OCI-LY7 (cell line): Measurements from ENCODE around the gene MKKS. TPM values are rescaled to one million over a fixed set of nuclear protein-coding genes. Genes with fewer than 3 reads are reported as not detected.

Experiments used
- BruUV-seq: library from RNA; stranded (reverse); fragments of 400-500 nt; replicated peaks from 2 replicates; lab custom pipeline; 2021; lab: Mats Ljungman, UMichigan
- CTCF ChIA-PET: fragments of 300-600 bp; sonication (Branson Sonifier 250); formaldehyde crosslinking; loops from one replicate; lab custom pipeline; 2022; ENCODE audit warnings: antibody characterized with exemption; ENCODE audit not compliant: unreplicated experiment; lab: Charles Lee
- POLR2A ChIA-PET: fragments of 300-600 bp; sonication (Branson Sonifier 250); formaldehyde crosslinking; loops from one replicate; lab custom pipeline; 2022; ENCODE audit warnings: antibody characterized with exemption; lab: Charles Lee
- DNase-seq: peaks from one replicate; pipeline ENCODE4 v3.0.0-alpha.2; 2015; ENCODE audit warnings: low spot score
- H2AFZ ChIP-seq: fragments of 200-600 bp; sonication (generic), shearing (Covaris generic); 2 replicates; pipeline ENCODE4 v1.6.1; 2014; ENCODE audit warnings: mild to moderate bottlenecking, antibody characterized with exemption, low read length, moderate library complexity
- H3K27ac ChIP-seq: fragments of 200-600 bp; sonication (generic); 2 replicates; pipeline ENCODE4 v1.5.1; 2014; ENCODE audit warnings: mixed run types, low read depth, mild to moderate bottlenecking, moderate library complexity, low read length, inconsistent platforms; ENCODE audit not compliant: poor library complexity, severe bottlenecking
- H3K36me3 ChIP-seq: fragments of 200-600 bp; sonication (generic); 2 replicates; pipeline ENCODE4 v1.6.1; 2014; ENCODE audit warnings: mild to moderate bottlenecking, antibody characterized with exemption, low read length, moderate library complexity, mixed read lengths; ENCODE audit not compliant: insufficient read depth
- H3K4me1 ChIP-seq: fragments of 200-600 bp; sonication (generic); 2 replicates; pipeline ENCODE4 v1.5.1; 2014; ENCODE audit warnings: mild to moderate bottlenecking, low read length; ENCODE audit not compliant: insufficient read depth, poor library complexity, severe bottlenecking
- H3K4me2 ChIP-seq: fragments of 200-600 bp; sonication (generic); 2 replicates; pipeline ENCODE4 v1.6.1; 2014; ENCODE audit warnings: mild to moderate bottlenecking, low read length
- H3K4me3 ChIP-seq: fragments of 200-600 bp; sonication (generic); 2 replicates; pipeline ENCODE4 v1.5.1; 2014; ENCODE audit warnings: mild to moderate bottlenecking, low read depth, low read length; ENCODE audit not compliant: poor library complexity, severe bottlenecking
- H3K79me2 ChIP-seq: fragments of 200-600 bp; sonication (generic); 2 replicates; pipeline ENCODE4 v1.6.1; 2016; ENCODE audit warnings: low read depth, mild to moderate bottlenecking, low read length, moderate library complexity, mixed read lengths; ENCODE audit not compliant: insufficient read depth
- H3K9me2 ChIP-seq: fragments of 200-600 bp; sonication (generic); 2 replicates; pipeline ENCODE4 v1.6.1; 2016; ENCODE audit warnings: mild to moderate bottlenecking, low read length, mixed read lengths; ENCODE audit not compliant: insufficient read depth
- H3K9me3 ChIP-seq: fragments of 200-600 bp; sonication (generic); 2 replicates; pipeline ENCODE4 v1.6.1; 2014; ENCODE audit warnings: mild to moderate bottlenecking, mixed run types, low read length, mixed read lengths
- H4K20me1 ChIP-seq: fragments of 200-600 bp; sonication (generic); 2 replicates; pipeline ENCODE4 v1.6.1; 2014; ENCODE audit warnings: mild to moderate bottlenecking, antibody characterized with exemption, low read length, moderate library complexity, mixed read lengths; ENCODE audit not compliant: insufficient read depth
- CTCF ChIP-seq: fragments of 200-600 bp; sonication (generic); conservative IDR thresholded peaks from 2 replicates; pipeline ENCODE4 v1.5.1; 2014; ENCODE audit warnings: mild to moderate bottlenecking, antibody characterized with exemption, low read length, moderate library complexity, mixed read lengths
- EZH2phosphoT487 ChIP-seq: fragments of 200-600 bp; sonication (generic); IDR thresholded peaks from 2 replicates; pipeline ENCODE4 v1.6.1; 2018; ENCODE audit warnings: low read depth, borderline replicate concordance, mild to moderate bottlenecking, mixed run types, antibody characterized with exemption, low read length, moderate library complexity, mixed read lengths
- intact Hi-C: fragments of 100-400 bp; cut with micrococcal nuclease; formaldehyde crosslinking; loops from one replicate; pipeline ENCODE4 v1.10.0; 2022; ENCODE audit not compliant: unreplicated experiment
- total RNA-seq, 2 experiments: library from RNA; depleted of rRNA in 1 of 2; stranded (reverse); fragments of >200 nt in 1 of 2; shearing (Covaris generic) in 1 of 2; gene quantifications; 2 replicates each; pipeline ENCODE4 v1.2.3, GENCODE V29; 2014 to 2022

Gene MKKS
- total RNA-seq, 2 experiments from 2014 or later: 1.0 to 5.6 TPM

- peaks cover 28% of the 10 kb centered on the region; the same call in 1 of the 2 replicates for H3K79me2 ChIP-seq
- intact Hi-C loops: no loop called here
Observed at GRCh38 chr20:10445758-10446157, 11.7 kb upstream of the MKKS start.

DNA sequence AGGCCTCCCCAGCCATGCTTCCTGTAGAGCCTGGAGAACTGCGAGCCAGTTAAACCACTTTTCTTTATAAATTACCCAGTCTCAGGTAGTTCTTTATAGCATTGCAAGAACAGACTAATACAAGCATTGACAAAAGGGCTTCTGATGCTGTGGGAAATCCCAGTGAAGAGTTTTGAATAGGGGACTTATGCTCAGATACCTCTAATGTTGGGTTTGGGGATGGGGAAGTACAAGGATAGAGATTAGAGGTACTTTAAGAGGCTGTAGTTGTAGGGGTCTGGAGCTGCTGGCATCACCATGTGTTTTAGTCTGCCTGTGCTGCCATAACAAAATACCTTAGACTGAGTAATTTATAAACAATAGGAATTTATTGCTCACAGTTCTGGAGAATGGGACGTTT lies 9.9 kb upstream of the MKKS start:
- Histone ChIP-seq H3K36me3 (peaks cover 15% of the 10 kb centered on the region), H2AFZ (no peak overlapping the region), H3K79me2 (peaks cover 38% of the 10 kb centered on the region; the same call in 1 of the 2 replicates), H4K20me1 (peaks cover 3% of the 10 kb centered on the region; the same call in 1 of the 2 replicates), H3K9me3 (no peaks in the 10 kb centered on the region), H3K9me2 (no peaks in the 10 kb centered on the region), H3K27ac (no peak overlapping the region), H3K4me1 (peaks cover 13% of the 10 kb centered on the region), H3K4me2 (no peak overlapping the region), H3K4me3 (no peak overlapping the region)
- ChIA-PET POLR2A (interaction anchor here (2.1 kb wide), 1 partner anchor 9 kb away, joined by 10 read pairs; no protein-coding TSS in a partner anchor), CTCF (interaction anchor here (1.0 kb wide), 1 partner anchor 9 kb away, joined by 3 read pairs; the partner anchor contains the start of gene SLX4IP)
- no peak for DNase-seq
- TF ChIP-seq EZH2phosphoT487: no peak
- TF ChIP-seq CTCF: no peak
- intact Hi-C loops: no loop called here
- BruUV-seq: no TSS peak

More at GRCh38 chr20:10445758-10446157, 11.7 kb upstream of the MKKS start:
- ChIA-PET CTCF (no interaction called here), POLR2A (interaction anchor here (0.7 to 1.7 kb wide), 2 partner anchors 11 to 964 kb away, joined by 6 to 8 read pairs; partner anchors contain the start of gene MKKS)
- H4K20me1 ChIP-seq: peaks cover 3% of the 10 kb centered on the region; the same call in 1 of the 2 replicates
- H3K4me3 ChIP-seq: no peak overlapping the region
- H3K4me2 ChIP-seq: no peak overlapping the region
- no peaks in the 10 kb centered on the region for H3K9me2 ChIP-seq
- peaks cover 5% of the 10 kb centered on the region for H3K36me3 ChIP-seq
- no peaks in the 10 kb centered on the region for H3K9me3 ChIP-seq
- no peak overlapping the region for H3K27ac ChIP-seq
- no peak for DNase-seq
- no TSS peak for BruUV-seq
- no peak overlapping the region for H2AFZ ChIP-seq
- TF ChIP-seq EZH2phosphoT487: no peak
- TF ChIP-seq CTCF: no peak
- H3K4me1 ChIP-seq: peaks cover 13% of the 10 kb centered on the region

DNA sequence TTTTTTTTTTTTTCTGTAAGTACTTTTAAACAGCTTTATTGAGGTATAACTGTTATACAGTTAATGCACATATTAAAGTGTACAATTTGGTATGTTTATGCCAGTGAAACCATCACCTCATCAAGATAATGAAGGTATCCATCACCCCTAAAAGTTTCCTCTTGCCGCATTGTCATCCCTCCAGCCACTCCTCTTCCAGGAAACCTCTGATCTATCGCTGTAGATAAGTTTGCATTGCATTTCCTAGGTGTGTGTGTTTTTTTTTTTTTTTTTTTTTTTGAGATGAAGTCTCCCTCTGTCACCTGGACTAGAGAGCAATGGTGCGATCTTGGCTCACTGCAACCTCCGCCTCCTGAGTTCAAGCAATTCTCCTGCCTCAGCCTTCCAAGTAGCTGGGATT lies 4.2 kb upstream of the MKKS start:
- TF ChIP-seq EZH2phosphoT487: no peak
- no peak for TF ChIP-seq CTCF
- H3K4me2 ChIP-seq: peak overlapping the region; percentile 89; the same call in 1 of the 2 replicates
- ChIA-PET POLR2A (no interaction called here), CTCF (no interaction called here)
- H3K4me1 ChIP-seq: peaks cover 36% of the 10 kb centered on the region
- H3K27ac ChIP-seq: no peak overlapping the region
- H4K20me1 ChIP-seq: peaks cover 1% of the 10 kb centered on the region; the same call in 1 of the 2 replicates
- intact Hi-C loops: loop anchor here (10.0 kb wide), 1 partner anchor 403 kb away; the partner anchor contains the start of gene ANKEF1
- no peaks in the 10 kb centered on the region for H3K9me2 ChIP-seq
- no peak overlapping the region for H2AFZ ChIP-seq
- H3K9me3 ChIP-seq: no peaks in the 10 kb centered on the region
- peaks cover 10% of the 10 kb centered on the region for H3K36me3 ChIP-seq
- DNase-seq: no peak
- H3K4me3 ChIP-seq: no peak overlapping the region
- BruUV-seq: no TSS peak
- peaks cover 43% of the 10 kb centered on the region for H3K79me2 ChIP-seq
